A673 (cell line): ENCODE results near the gene YIPF2. TPM values are rescaled to one million over a fixed set of nuclear protein-coding genes. Genes with fewer than 3 reads are reported as not detected.

Experiments used
- BruUV-seq: library from RNA; stranded (reverse); fragments of 400-500 nt; replicated peaks from 2 replicates; lab custom pipeline; 2021; lab: Mats Ljungman, UMichigan
- CTCF ChIA-PET: fragments of 300-600 bp; sonication (Branson Sonifier 250); formaldehyde crosslinking; loops from one replicate; lab custom pipeline; 2022; ENCODE audit warnings: antibody characterized with exemption; lab: Charles Lee
- POLR2A ChIA-PET: fragments of 300-600 bp; sonication (Branson Sonifier 250); formaldehyde crosslinking; loops from one replicate; lab custom pipeline; 2022; ENCODE audit warnings: antibody characterized with exemption; ENCODE audit not compliant: low non-redundant PET; lab: Charles Lee
- DNase-seq: peaks from one replicate; pipeline ENCODE4 v3.0.0-alpha.2; 2015; ENCODE audit warnings: low spot score
- H3K27ac ChIP-seq: fragments of 200-600 bp; sonication (generic); 2 replicates; pipeline ENCODE4 v1.5.1; 2016; ENCODE audit warnings: mixed run types, low read depth, mild to moderate bottlenecking, mixed read lengths, antibody characterized with exemption, low read length; ENCODE audit not compliant: poor library complexity, severe bottlenecking
- H3K27me3 ChIP-seq: fragments of 200-600 bp; sonication (generic); replicated peaks from 2 replicates; pipeline ENCODE4 v1.6.1; 2017; ENCODE audit warnings: mixed run types, low read depth, mild to moderate bottlenecking, mixed read lengths, antibody characterized with exemption, low read length; ENCODE audit not compliant: insufficient read depth, poor library complexity
- H3K36me3 ChIP-seq: fragments of 200-600 bp; sonication (generic); 2 replicates; pipeline ENCODE4 v1.6.1; 2016; ENCODE audit warnings: mixed run types, mild to moderate bottlenecking, mixed read lengths, antibody characterized with exemption, low read length; ENCODE audit not compliant: insufficient read depth, poor library complexity, severe bottlenecking
- H3K4me1 ChIP-seq: fragments of 200-600 bp; sonication (generic); 2 replicates; pipeline ENCODE4 v1.6.1; 2017; ENCODE audit warnings: mixed run types, mild to moderate bottlenecking, mixed read lengths, antibody characterized with exemption, low read length; ENCODE audit not compliant: insufficient read depth, poor library complexity, severe bottlenecking
- H3K4me3 ChIP-seq: fragments of 200-600 bp; sonication (generic); 2 replicates; pipeline ENCODE4 v1.5.1; 2016; ENCODE audit warnings: low read depth, mixed run types, mild to moderate bottlenecking, mixed read lengths, low read length; ENCODE audit not compliant: poor library complexity, severe bottlenecking
- H3K9me3 ChIP-seq: fragments of 200-600 bp; sonication (generic); 2 replicates; pipeline ENCODE4 v1.6.1; 2016; ENCODE audit warnings: mixed run types, low read depth, mild to moderate bottlenecking, mixed read lengths, antibody characterized with exemption, low read length; ENCODE audit not compliant: poor library complexity, severe bottlenecking
- EZH2 ChIP-seq: fragments of 200-600 bp; sonication (generic); IDR thresholded peaks from 2 replicates; pipeline ENCODE4 v1.6.1; 2017; ENCODE audit warnings: borderline replicate concordance, low read depth, mild to moderate bottlenecking, mixed read lengths, antibody characterized with exemption, low read length; ENCODE audit not compliant: poor library complexity, severe bottlenecking
- intact Hi-C: fragments of 100-400 bp; cut with micrococcal nuclease; formaldehyde crosslinking; loops from one replicate; pipeline ENCODE4 v1.10.0; 2022; ENCODE audit not compliant: unreplicated experiment
- total RNA-seq: library from RNA; stranded (reverse); gene quantifications from 2 replicates; pipeline ENCODE4 v1.2.3, GENCODE V29; 2021
- TF ChIP-seq, protein P1 (sequence below): fragments of 300-800, 200-600 bp; sonication (generic); conservative IDR thresholded peaks from 2 replicates; pipeline ENCODE4 v1.5.1; 2017; ENCODE audit warnings: low read depth, mild to moderate bottlenecking, antibody characterized with exemption, low read length, moderate library complexity, mixed read lengths

The YIPF2 gene
- total RNA-seq, 1 experiment from 2014 or later = 24.5 TPM

DNA sequence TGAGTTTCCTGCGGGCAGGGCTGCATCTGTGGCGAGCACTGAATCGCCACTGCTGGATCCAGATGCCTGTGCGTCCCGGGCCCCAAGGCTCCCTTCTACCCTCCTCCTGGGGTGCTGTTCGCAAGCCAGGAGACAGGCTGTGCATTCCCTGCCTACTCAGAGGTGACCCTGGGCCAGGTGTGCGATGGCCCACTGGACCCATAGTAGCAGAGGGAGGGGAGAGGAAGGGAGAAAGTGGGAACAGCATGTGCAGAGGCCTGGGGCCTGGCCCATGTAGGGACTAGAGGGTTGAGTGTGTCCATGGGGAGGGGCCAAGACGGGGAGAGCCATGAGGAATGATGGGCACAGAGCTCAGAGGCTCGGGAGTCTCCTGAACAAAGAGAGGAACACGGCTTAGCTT is 29.8 kb downstream of the YIPF2 start:
- no peak for TF ChIP-seq EZH2
- TF ChIP-seq, protein P1, sequence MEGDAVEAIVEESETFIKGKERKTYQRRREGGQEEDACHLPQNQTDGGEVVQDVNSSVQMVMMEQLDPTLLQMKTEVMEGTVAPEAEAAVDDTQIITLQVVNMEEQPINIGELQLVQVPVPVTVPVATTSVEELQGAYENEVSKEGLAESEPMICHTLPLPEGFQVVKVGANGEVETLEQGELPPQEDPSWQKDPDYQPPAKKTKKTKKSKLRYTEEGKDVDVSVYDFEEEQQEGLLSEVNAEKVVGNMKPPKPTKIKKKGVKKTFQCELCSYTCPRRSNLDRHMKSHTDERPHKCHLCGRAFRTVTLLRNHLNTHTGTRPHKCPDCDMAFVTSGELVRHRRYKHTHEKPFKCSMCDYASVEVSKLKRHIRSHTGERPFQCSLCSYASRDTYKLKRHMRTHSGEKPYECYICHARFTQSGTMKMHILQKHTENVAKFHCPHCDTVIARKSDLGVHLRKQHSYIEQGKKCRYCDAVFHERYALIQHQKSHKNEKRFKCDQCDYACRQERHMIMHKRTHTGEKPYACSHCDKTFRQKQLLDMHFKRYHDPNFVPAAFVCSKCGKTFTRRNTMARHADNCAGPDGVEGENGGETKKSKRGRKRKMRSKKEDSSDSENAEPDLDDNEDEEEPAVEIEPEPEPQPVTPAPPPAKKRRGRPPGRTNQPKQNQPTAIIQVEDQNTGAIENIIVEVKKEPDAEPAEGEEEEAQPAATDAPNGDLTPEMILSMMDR = no peak
- no peak overlapping the region for H3K27ac ChIP-seq

DNA sequence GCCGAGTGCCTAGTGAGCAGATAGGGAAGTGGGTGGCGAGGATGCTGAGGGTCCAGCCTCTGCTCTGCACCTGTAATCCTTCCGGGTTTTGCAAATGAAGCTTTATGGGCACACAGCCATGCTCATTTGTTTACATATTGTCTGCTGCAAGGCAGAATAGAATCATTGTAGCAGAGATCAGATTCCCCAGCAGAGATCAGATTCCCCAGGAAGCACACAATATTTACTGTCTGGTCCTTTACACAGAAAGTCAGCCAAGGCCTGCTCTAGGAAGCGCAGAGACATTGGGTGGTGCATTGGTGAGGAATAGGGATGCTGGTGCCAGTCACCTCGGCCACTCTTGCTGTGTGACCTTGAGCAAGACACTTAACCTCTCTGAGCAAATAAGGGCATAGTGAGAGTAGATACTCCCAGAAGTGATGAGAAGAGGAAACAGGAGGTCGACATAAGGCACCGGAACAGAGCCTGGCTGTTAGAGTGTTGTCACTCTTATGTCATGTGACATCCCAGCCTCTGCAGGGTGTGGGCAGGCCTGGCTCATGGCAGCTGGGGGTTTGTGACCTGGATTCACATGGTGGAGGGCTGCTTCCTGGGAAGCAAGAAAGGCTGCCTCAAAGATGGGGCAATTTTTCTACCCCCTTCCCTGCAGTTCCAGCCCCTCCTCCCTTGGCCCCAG is 31.4 kb downstream of the YIPF2 start:
- TF ChIP-seq, protein P1 = no peak
- no peak for TF ChIP-seq EZH2
- peak overlapping the region; percentile 16 for H3K27ac ChIP-seq
- H3K9me3 ChIP-seq = no peaks in the 10 kb centered on the region
- CTCF ChIA-PET = no interaction called here
- BruUV-seq = no TSS peak
- no peaks in the 10 kb centered on the region for H3K36me3 ChIP-seq
- no peak overlapping the region for H3K4me3 ChIP-seq
- no peak for DNase-seq
- intact Hi-C loops = no loop called here
- POLR2A ChIA-PET = no interaction called here
- H3K4me1 ChIP-seq = peaks cover 8% of the 10 kb centered on the region
- no peaks in the 10 kb centered on the region for H3K27me3 ChIP-seq

More for the DNA sequence above, 29.8 kb downstream of the YIPF2 start:
- DNase-seq = no peak
- BruUV-seq = no TSS peak
- Histone ChIP-seq H3K27me3 (no peaks in the 10 kb centered on the region), H3K4me1 (peaks cover 7% of the 10 kb centered on the region), H3K36me3 (no peaks in the 10 kb centered on the region), H3K9me3 (no peaks in the 10 kb centered on the region), H3K4me3 (no peak overlapping the region)
- ChIA-PET POLR2A (interaction anchor here (0.6 kb wide), 1 partner anchor 8 kb away, joined by 5 read pairs; no protein-coding TSS in a partner anchor), CTCF (no interaction called here)
- intact Hi-C loops = no loop called here

DNA sequence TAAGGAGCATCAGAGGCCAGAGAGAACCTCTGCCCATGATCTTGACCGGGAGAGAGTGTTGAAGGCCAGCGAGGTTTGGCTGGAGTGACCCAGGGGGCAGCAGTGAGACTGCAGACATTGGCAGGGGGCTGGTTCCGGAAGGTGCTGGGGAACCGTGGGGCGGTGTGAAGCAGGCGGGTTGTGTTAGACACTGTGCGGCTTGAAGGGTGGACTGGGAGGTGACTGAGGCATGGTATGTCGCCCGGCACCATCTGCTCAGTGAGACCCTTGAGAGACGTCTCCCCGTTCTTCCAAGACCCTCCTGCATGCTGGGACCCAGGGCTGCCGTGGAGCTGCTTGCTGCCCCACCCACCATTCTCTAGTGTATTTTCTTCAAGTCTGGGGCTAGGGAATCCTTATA is 32.5 kb downstream of the YIPF2 start:
- no peaks in the 10 kb centered on the region for H3K27me3 ChIP-seq
- POLR2A ChIA-PET = no interaction called here
- H3K9me3 ChIP-seq = no peaks in the 10 kb centered on the region
- no peaks in the 10 kb centered on the region for H3K36me3 ChIP-seq
- intact Hi-C loops = no loop called here
- CTCF ChIA-PET = no interaction called here
- H3K4me1 ChIP-seq = peaks cover 8% of the 10 kb centered on the region
- no peak for DNase-seq
- H3K4me3 ChIP-seq = no peak overlapping the region
- no TSS peak for BruUV-seq
- H3K27ac ChIP-seq = no peak overlapping the region
- TF ChIP-seq EZH2 = no peak
- TF ChIP-seq, protein P1 = 0 out of 2 replicates have a peak, but pooled peaks have one; percentile 16
